ENCODE data around the gene TEX2. TPM values are rescaled to one million over a fixed set of nuclear protein-coding genes. Genes with fewer than 3 reads are reported as not detected.
A peak's percentile ranks its signal among the peaks of the same experiment; 100 is the strongest.

TEX2 gene
- total and polyA plus RNA-seq, 9 of the 15 experiments (the other 6 are each of a cell fraction or from before 2014, with no cell fraction given), result 4.1 to 27.6 (median 19.3) TPM

- TF ChIP-seq NKRF (IDR thresholded peaks at IDR 0.05; ENCODE audit: borderline replicate concordance), result 0 out of 2 replicates have a peak, but pooled peaks have one; percentile 14
- TF ChIP-seq MEF2D (tag; conservative IDR thresholded peaks at IDR 0.05; ENCODE audit: low read depth), result 0 out of 2 replicates have a peak, but pooled peaks have one; percentile 24
- TF ChIP-seq MED1 (CRISPR knock-in tag; IDR thresholded peaks at IDR 0.05; ENCODE audit: borderline replicate concordance), result no peak
- no peak for TF ChIP-seq ZNF586 (CRISPR knock-in tag; conservative IDR thresholded peaks at IDR 0.05)
- no peak for TF ChIP-seq SREBF2 (CRISPR knock-in tag; IDR thresholded peaks at IDR 0.05)
- no peak for TF ChIP-seq RBM22 (IDR thresholded peaks at IDR 0.05; ENCODE audit: low read depth, low read length, poor library complexity, severe bottlenecking)
- peak; percentile 20 for TF ChIP-seq PRDM10 (IDR thresholded peaks at IDR 0.05; ENCODE audit: partially characterized antibody)
- no peak for TF ChIP-seq DPF2 (IDR thresholded peaks at IDR 0.05)
- no peak for TF ChIP-seq MNT (conservative IDR thresholded peaks at IDR 0.05)
- TF ChIP-seq, protein P1, sequence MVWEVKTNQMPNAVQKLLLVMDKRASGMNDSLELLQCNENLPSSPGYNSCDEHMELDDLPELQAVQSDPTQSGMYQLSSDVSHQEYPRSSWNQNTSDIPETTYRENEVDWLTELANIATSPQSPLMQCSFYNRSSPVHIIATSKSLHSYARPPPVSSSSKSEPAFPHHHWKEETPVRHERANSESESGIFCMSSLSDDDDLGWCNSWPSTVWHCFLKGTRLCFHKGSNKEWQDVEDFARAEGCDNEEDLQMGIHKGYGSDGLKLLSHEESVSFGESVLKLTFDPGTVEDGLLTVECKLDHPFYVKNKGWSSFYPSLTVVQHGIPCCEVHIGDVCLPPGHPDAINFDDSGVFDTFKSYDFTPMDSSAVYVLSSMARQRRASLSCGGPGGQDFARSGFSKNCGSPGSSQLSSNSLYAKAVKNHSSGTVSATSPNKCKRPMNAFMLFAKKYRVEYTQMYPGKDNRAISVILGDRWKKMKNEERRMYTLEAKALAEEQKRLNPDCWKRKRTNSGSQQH (CRISPR knock-in tag; IDR thresholded peaks at IDR 0.05), result no peak
- no peak for TF ChIP-seq DDX20 (tag; IDR thresholded peaks at IDR 0.05; ENCODE audit: low read depth)
- TF ChIP-seq ZNF140 (CRISPR knock-in tag; IDR thresholded peaks at IDR 0.05), result no peak
- no peak for TF ChIP-seq ZNF316 (IDR thresholded peaks at IDR 0.05)
- peak; percentile 96; the same call in 1 of the 2 replicates for TF ChIP-seq ESRRA (IDR thresholded peaks at IDR 0.05; ENCODE audit: borderline replicate concordance, low read depth)
- no peak for TF ChIP-seq MAFF (IDR thresholded peaks at IDR 0.05; ENCODE audit: low read length)
- TF ChIP-seq, protein P2, sequence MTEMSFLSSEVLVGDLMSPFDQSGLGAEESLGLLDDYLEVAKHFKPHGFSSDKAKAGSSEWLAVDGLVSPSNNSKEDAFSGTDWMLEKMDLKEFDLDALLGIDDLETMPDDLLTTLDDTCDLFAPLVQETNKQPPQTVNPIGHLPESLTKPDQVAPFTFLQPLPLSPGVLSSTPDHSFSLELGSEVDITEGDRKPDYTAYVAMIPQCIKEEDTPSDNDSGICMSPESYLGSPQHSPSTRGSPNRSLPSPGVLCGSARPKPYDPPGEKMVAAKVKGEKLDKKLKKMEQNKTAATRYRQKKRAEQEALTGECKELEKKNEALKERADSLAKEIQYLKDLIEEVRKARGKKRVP (CRISPR knock-in tag; IDR thresholded peaks at IDR 0.05), result no peak
- no peak for TF ChIP-seq ZKSCAN8 (CRISPR knock-in tag; IDR thresholded peaks at IDR 0.05)
- TF ChIP-seq ETV1 (tag; conservative IDR thresholded peaks at IDR 0.05; ENCODE audit: low read depth), result no peak
- 0 out of 2 replicates have a peak, but pooled peaks have one; percentile 8 for TF ChIP-seq TCF7 (IDR thresholded peaks at IDR 0.05; ENCODE audit: borderline replicate concordance)
- no peak for TF ChIP-seq TBP (optimal IDR thresholded peaks at IDR 0.05; ENCODE audit: low read depth, low read length)
These were observed 117.7 kb downstream of the TEX2 start (continued) for GRCh38 chr17:64145375-64145750.
